Spleen (tissue), 11 donors: ENCODE measurements around the gene CBX1. TPM values are rescaled to one million over a fixed set of nuclear protein-coding genes. Genes with fewer than 3 reads are reported as not detected.

Source experiments
- DNase-seq: peaks from one replicate; pipeline ENCODE4 v3.0.0-alpha.2; 2020
- H3K27ac ChIP-seq, 8 donors: fragments of 200-600 bp; sonication (generic) in 7 of 8; 1 replicate in 4 of 8; 2 replicates in 4 of 8; pipeline versions ENCODE4 v1.5.0 to v1.8.0; 2016 to 2021; ENCODE audit warnings: inconsistent platforms in 4 of 8, mild to moderate bottlenecking in 4 of 8, moderate library complexity in 1 of 8
- H3K27me3 ChIP-seq, 7 donors: fragments of 200-600 bp; sonication (generic) in 6 of 7; replicated peaks in 1 of 7; 1 replicate in 4 of 7; 2 replicates in 3 of 7; pipeline versions ENCODE4 v1.5.0 to v1.8.0; 2016 to 2021; ENCODE audit warnings: inconsistent platforms in 3 of 7, mild to moderate bottlenecking in 1 of 7
- H3K36me3 ChIP-seq, 6 donors: fragments of 200-600 bp; sonication (generic) in 5 of 6; 1 replicate in 4 of 6; 2 replicates in 2 of 6; pipeline versions ENCODE4 v1.5.0 to v1.8.0; 2016 to 2021; ENCODE audit warnings: inconsistent platforms in 2 of 6
- H3K4me1 ChIP-seq, 6 donors: fragments of 200-600 bp; sonication (generic) in 5 of 6; 1 replicate in 3 of 6; 2 replicates in 3 of 6; pipeline versions ENCODE4 v1.5.0 to v1.8.0; 2016 to 2021; ENCODE audit warnings: inconsistent platforms in 3 of 6
- H3K4me3 ChIP-seq, 8 donors: fragments of 200-600 bp; sonication (generic) in 7 of 8; 1 replicate in 4 of 8; 2 replicates in 4 of 8; pipeline versions ENCODE4 v1.5.0 to v1.8.0; 2016 to 2021; ENCODE audit warnings: inconsistent platforms in 4 of 8, mild to moderate bottlenecking in 4 of 8, moderate library complexity in 2 of 8
- H3K9me3 ChIP-seq, 8 donors: fragments of 200-600 bp; sonication (generic) in 7 of 8; 1 replicate in 4 of 8; 2 replicates in 4 of 8; pipeline versions ENCODE4 v1.5.0 to v1.8.0; 2016 to 2021; ENCODE audit warnings: inconsistent platforms in 4 of 8
- POLR2A ChIP-seq, 3 donors: fragments of 450-650 bp; IDR thresholded peaks; one replicate each; pipeline ENCODE4 v1.5.1; 2017; ENCODE audit warnings: antibody characterized with exemption in 3 of 3, mild to moderate bottlenecking in 1 of 3
- POLR2AphosphoS5 ChIP-seq, 3 donors: sonication (generic); formaldehyde crosslinking; IDR thresholded peaks; one replicate each; pipeline ENCODE4 v1.5.1; 2017; ENCODE audit warnings: antibody characterized with exemption in 3 of 3
- WGBS, 5 donors: extraction: QIAGEN DNeasy Blood & Tissue Kit in 3 of 5; methylation state at CpG; one replicate each; pipeline versions ENCODE4 v1.1.5 to v1.1.7; 2013 to 2018; 5-methylcytosine and 5-hydroxymethylcytosine counted together
- intact Hi-C: fragments of 100-400 bp; cut with DNase I; formaldehyde crosslinking; loops from one replicate; pipeline ENCODE4 v1.15.0; 2023; ENCODE audit warnings: low total_unique reads
- polyA plus RNA-seq, 3 donors: library from polyadenylated mRNA; stranded (reverse); fragments of 200-250 nt; gene quantifications; one replicate each; pipeline ENCODE4 v1.2.1, GENCODE V29; 2013
- total RNA-seq, 7 donors: library from RNA; depleted of rRNA in 3 of 7; stranded (reverse); fragments of >200 nt in 3 of 7; fragmentation: NEBNext Ultra II Directional in 4 of 7; extraction: Animal tissue kit (Norgen Biotek cat#: 25700) in 4 of 7; gene quantifications; one replicate each; pipeline versions ENCODE4 v1.1.0 to v1.2.1, GENCODE V29; 2016 to 2021
- TF ChIP-seq, protein P1 (sequence below), 11 experiments: fragments of 200-600 bp in 7 of 11; fragments of 450-650 bp in 4 of 11; sonication (generic) in 4 of 11; IDR thresholded peaks in 8 of 11; conservative IDR thresholded peaks in 3 of 11; 1 replicate in 7 of 11; 2 replicates in 4 of 11; pipeline versions ENCODE4 v1.4.0 to v1.8.0; 2016 to 2021; ENCODE audit warnings: antibody characterized with exemption in 11 of 11, inconsistent platforms in 4 of 11, mild to moderate bottlenecking in 1 of 11
- donor health status: healthy with polysubstance abuse.
- donor health status: DM: no; HTN: no; CAD: no; lungs with moderate emphysema.
- donor health status: DM: no; HTN: no; CAD: no.
- donor health status: Bipolar disorder and iron deficiency.
- donor health status: healthy.
- donor health status: DM: no; HTN: no; CAD: no.
- donor health status: DM: yes; HTN: yes; CAD: no.

Gene CBX1
- total and polyA plus RNA-seq, 10 donors: 19.6 to 36.2 (median 28.6) TPM

DNA sequence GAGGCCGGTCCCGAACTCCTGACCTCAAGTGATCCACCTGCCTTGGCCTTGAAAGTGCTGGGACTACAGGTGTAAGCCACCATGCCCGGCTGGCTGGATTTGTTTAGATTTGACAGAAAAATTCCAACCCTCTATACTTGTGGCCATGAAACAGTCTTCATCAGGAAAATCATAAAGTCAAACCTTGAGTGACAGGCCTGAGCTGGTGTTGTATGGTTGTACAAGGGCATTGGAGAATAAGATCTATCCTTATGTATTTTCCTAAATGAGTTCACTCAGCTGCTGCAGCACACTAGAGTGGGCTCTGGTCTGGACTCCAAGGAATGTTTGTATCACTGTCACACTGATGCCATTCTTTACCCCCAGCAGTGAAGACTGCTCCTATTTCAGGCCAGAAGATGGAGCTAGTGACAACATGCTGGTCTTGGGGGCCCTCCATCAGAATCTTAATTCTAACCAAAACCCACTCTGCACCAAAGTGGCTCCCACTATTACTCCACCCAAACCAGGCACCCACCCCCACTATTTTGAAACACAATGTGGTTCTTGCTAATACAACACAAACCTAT is 33.7 kb upstream of the CBX1 start:
- intact Hi-C loops: loop anchor here (5.0 kb wide), 1 partner anchor 48 kb away; no protein-coding TSS in a partner anchor
- Histone ChIP-seq H3K4me1 (peaks cover 0 to 12% (median 2%) of the 10 kb centered on the region in 6 donors), H3K9me3 (no peaks in the 10 kb centered on the region), H3K36me3 (peaks cover 0 to 13% (median 0%) of the 10 kb centered on the region in 6 donors), H3K27ac (no peak overlapping the region), H3K4me3 (no peak overlapping the region), H3K27me3 (no peaks in the 10 kb centered on the region)
- DNase-seq: no peak
- 87 to 91% (median 89%) methylated on average over 3 of the region's 3 CpGs for WGBS, 5 donors
- TF ChIP-seq POLR2AphosphoS5 (IDR thresholded peaks at IDR 0.05): no peak
- TF ChIP-seq POLR2A (IDR thresholded peaks at IDR 0.05): no peak
- TF ChIP-seq, protein P1, sequence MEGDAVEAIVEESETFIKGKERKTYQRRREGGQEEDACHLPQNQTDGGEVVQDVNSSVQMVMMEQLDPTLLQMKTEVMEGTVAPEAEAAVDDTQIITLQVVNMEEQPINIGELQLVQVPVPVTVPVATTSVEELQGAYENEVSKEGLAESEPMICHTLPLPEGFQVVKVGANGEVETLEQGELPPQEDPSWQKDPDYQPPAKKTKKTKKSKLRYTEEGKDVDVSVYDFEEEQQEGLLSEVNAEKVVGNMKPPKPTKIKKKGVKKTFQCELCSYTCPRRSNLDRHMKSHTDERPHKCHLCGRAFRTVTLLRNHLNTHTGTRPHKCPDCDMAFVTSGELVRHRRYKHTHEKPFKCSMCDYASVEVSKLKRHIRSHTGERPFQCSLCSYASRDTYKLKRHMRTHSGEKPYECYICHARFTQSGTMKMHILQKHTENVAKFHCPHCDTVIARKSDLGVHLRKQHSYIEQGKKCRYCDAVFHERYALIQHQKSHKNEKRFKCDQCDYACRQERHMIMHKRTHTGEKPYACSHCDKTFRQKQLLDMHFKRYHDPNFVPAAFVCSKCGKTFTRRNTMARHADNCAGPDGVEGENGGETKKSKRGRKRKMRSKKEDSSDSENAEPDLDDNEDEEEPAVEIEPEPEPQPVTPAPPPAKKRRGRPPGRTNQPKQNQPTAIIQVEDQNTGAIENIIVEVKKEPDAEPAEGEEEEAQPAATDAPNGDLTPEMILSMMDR (IDR thresholded peaks at IDR 0.05 in 8 of 11, conservative IDR thresholded peaks at IDR 0.05 in 3 of 11): no peak

DNA sequence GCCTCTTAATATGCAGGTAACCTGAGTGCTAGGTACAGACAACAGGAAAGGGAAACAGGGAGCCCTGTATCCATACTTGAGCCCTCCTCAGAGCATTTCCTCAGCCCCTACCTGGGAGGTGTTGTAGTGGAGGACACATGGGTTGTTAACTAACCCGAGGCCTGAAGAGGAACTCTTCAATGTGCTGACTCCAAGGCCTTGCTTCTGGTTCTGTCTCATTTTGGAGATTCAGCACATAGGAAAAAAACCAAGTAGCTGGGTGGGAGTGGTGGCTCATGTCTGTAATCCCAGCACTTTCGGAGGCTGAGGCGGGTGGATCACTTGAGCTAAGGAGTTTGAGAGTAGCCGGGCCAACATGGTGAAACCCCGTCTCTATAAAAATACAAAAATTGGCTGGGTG is 31.1 kb upstream of the CBX1 start:
- H3K36me3 ChIP-seq: peaks cover 0 to 13% (median 0%) of the 10 kb centered on the region in 6 donors
- no peaks in the 10 kb centered on the region for H3K27me3 ChIP-seq
- H3K4me3 ChIP-seq: no peak overlapping the region
- H3K9me3 ChIP-seq: no peaks in the 10 kb centered on the region
- peaks cover 0 to 7% (median 0%) of the 10 kb centered on the region in 6 donors for H3K4me1 ChIP-seq
- no peak for DNase-seq
- no peak for TF ChIP-seq POLR2AphosphoS5 (IDR thresholded peaks at IDR 0.05)
- TF ChIP-seq, protein P1 (IDR thresholded peaks at IDR 0.05 in 8 of 11, conservative IDR thresholded peaks at IDR 0.05 in 3 of 11): no peak
- no peak for TF ChIP-seq POLR2A (IDR thresholded peaks at IDR 0.05)
- peak overlapping the region in 3 of 8 donors; percentile 15 to 51 (median 18) for H3K27ac ChIP-seq
- intact Hi-C loops: loop anchor here (5.0 kb wide), 1 partner anchor 45 kb away; no protein-coding TSS in a partner anchor
- 77 to 85% (median 80%) methylated on average over 5 of the region's 5 CpGs for WGBS, 5 donors

DNA sequence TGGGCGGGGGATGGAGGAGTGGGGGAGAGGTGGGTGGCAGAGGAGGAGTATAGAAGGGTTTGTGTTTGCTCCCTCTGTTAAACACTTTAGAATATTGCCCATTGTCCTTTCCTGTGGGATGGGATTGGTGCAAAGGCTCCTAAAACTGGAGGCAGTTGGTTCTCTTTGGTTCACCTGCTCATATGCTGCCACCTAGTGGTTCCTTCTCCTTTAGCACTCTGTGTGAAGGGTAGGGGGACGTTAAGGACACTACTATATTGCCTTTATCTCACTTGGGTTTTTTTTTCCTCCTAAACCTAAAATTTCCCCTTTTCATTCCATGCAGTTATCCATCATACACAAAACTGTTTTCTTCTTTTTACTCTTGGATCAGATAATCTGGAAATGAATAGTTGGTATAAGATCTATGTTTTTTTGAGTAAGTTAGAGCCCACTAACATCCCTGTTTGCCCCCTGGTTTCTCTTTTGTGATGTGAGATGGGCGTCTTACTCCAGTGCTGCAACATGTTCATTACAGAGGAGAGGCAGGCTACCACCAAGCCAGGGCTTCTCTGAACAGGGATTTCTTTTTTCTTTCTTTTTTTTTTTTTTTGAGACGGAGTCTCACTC is 30.0 kb upstream of the CBX1 start:
- H3K36me3 ChIP-seq: peaks cover 0 to 18% (median 4%) of the 10 kb centered on the region in 6 donors
- intact Hi-C loops: loop anchor here (2.0 to 5.0 kb wide), 2 partner anchors 44 to 107 kb away; no protein-coding TSS in a partner anchor
- TF ChIP-seq POLR2A (IDR thresholded peaks at IDR 0.05): no peak
- TF ChIP-seq, protein P1 (IDR thresholded peaks at IDR 0.05 in 8 of 11, conservative IDR thresholded peaks at IDR 0.05 in 3 of 11): peak; percentile 57 to 91 (median 83)
- 55 to 61% (median 60%) methylated on average over 4 of the region's 4 CpGs for WGBS, 5 donors
- no peak overlapping the region for H3K4me3 ChIP-seq
- H3K9me3 ChIP-seq: no peaks in the 10 kb centered on the region
- H3K27me3 ChIP-seq: no peaks in the 10 kb centered on the region
- no peak for DNase-seq
- H3K4me1 ChIP-seq: peaks cover 0 to 7% (median 0%) of the 10 kb centered on the region in 6 donors
- H3K27ac ChIP-seq: no peak overlapping the region

DNA sequence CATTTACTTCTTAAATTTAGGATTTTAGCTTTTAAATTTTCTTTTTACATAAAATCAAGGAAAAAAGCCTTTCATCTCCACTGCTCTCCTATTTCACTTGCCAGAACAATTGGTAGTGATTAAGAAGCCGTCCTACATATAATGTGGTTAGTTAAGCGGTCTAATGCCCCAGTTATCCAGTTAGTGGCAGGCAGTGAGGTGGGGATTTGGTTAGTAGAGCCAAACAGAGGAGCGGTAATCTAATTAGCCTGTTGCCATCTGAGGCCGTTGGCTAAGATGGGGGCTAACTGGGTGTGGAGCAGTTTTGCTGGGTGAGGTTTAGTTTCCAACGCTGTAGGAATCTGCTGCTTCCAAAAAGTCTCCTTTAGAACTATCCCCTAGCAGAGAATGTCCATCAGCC is 28.7 kb upstream of the CBX1 start:
- 60 to 89% (median 74%) methylated on average over 5 of the region's 5 CpGs for WGBS, 5 donors
- no peaks in the 10 kb centered on the region for H3K9me3 ChIP-seq
- intact Hi-C loops: loop anchor here (2.0 to 5.0 kb wide), 2 partner anchors 43 to 105 kb away; no protein-coding TSS in a partner anchor
- TF ChIP-seq, protein P1 (IDR thresholded peaks at IDR 0.05 in 8 of 11, conservative IDR thresholded peaks at IDR 0.05 in 3 of 11): no peak
- TF ChIP-seq POLR2AphosphoS5 (IDR thresholded peaks at IDR 0.05) (no peak), POLR2A (IDR thresholded peaks at IDR 0.05) (no peak)
- no peaks in the 10 kb centered on the region for H3K27me3 ChIP-seq
- peaks cover 0 to 31% (median 10%) of the 10 kb centered on the region in 6 donors for H3K36me3 ChIP-seq
- H3K4me1 ChIP-seq: peaks cover 0 to 7% (median 0%) of the 10 kb centered on the region in 6 donors
- no peak overlapping the region for H3K4me3 ChIP-seq
- DNase-seq: no peak
- no peak overlapping the region for H3K27ac ChIP-seq
